Parathyroid adenoma (tissue), 2 donors: ENCODE measurements around the gene LPCAT1.
"Not testable (repeated sequence)": the region's sequence is repeated elsewhere in the genome, so short reads cannot be mapped to it uniquely, and the experiment has no call there.

ENCODE experiments used
- H2AFZ ChIP-seq: fragments of 300-600 bp; sonication (generic); one replicate; pipeline ENCODE4 v1.7.0; 2017; ENCODE audit warnings: antibody characterized with exemption, mild to moderate bottlenecking
- H3K27ac ChIP-seq: fragments of 300-600 bp; sonication (generic); one replicate; pipeline ENCODE4 v1.7.0; 2017
- H3K27me3 ChIP-seq: fragments of 300-600 bp; sonication (generic); one replicate; pipeline ENCODE4 v1.7.0; 2017; ENCODE audit warnings: low read length; ENCODE audit not compliant: control insufficient read depth, insufficient read depth
- H3K36me3 ChIP-seq: fragments of 300-600 bp; sonication (generic); one replicate; pipeline ENCODE4 v1.7.0; 2017; ENCODE audit warnings: low read length; ENCODE audit not compliant: control insufficient read depth, insufficient read depth
- H3K4me1 ChIP-seq: fragments of 300-600 bp; sonication (generic); one replicate; pipeline ENCODE4 v1.7.0; 2017; ENCODE audit warnings: control low read depth
- H3K4me2 ChIP-seq: fragments of 300-600 bp; sonication (generic); one replicate; pipeline ENCODE4 v1.7.0; 2017; ENCODE audit warnings: low read length
- H3K4me3 ChIP-seq: fragments of 300-600 bp; sonication (generic); one replicate; pipeline ENCODE4 v1.7.0; 2017; ENCODE audit warnings: low read depth, low read length
- H3K79me2 ChIP-seq: fragments of 300-600 bp; sonication (generic); one replicate; pipeline ENCODE4 v1.7.0; 2017; ENCODE audit warnings: control low read depth
- H3K9ac ChIP-seq: fragments of 300-600 bp; sonication (generic); one replicate; pipeline ENCODE4 v1.7.0; 2017; ENCODE audit warnings: mild to moderate bottlenecking
- H3K9me3 ChIP-seq: fragments of 300-600 bp; sonication (generic); one replicate; pipeline ENCODE4 v1.7.0; 2017; ENCODE audit warnings: low read length; ENCODE audit not compliant: control insufficient read depth
- CTCF ChIP-seq: fragments of 300-600 bp; sonication (generic); IDR thresholded peaks from one replicate; pipeline ENCODE4 v1.7.0; 2017; ENCODE audit warnings: antibody characterized with exemption, mild to moderate bottlenecking
- donor health status: primary hyperparathyroidism.

The LPCAT1 gene

GRCh38 chr5:1461396-1461795, 62.4 kb downstream of the LPCAT1 start:
- H3K36me3 ChIP-seq = no peaks in the 10 kb centered on the region

GRCh38 chr5:1460054-1460682, 63.6 kb downstream of the LPCAT1 start:
- Histone ChIP-seq H3K9ac (no peak overlapping the region), H3K79me2 (no peaks in the 10 kb centered on the region), H3K27ac (no peak overlapping the region), H3K36me3 (no peaks in the 10 kb centered on the region), H3K4me3 (no peak overlapping the region), H3K4me1 (no peaks in the 10 kb centered on the region), H3K27me3 (no peaks in the 10 kb centered on the region), H3K9me3 (no peaks in the 10 kb centered on the region), H2AFZ (no peak overlapping the region), H3K4me2 (no peak overlapping the region)
- no peak for TF ChIP-seq CTCF

More at GRCh38 chr5:1461396-1461795, 62.4 kb downstream of the LPCAT1 start:
- TF ChIP-seq CTCF = no peak
- H3K4me1 ChIP-seq = no peaks in the 10 kb centered on the region
- no peak overlapping the region for H3K9ac ChIP-seq
- H3K4me3 ChIP-seq = no peak overlapping the region
- no peaks in the 10 kb centered on the region for H3K27me3 ChIP-seq
- H2AFZ ChIP-seq = no peak overlapping the region
- H3K9me3 ChIP-seq = no peaks in the 10 kb centered on the region
- no peaks in the 10 kb centered on the region for H3K79me2 ChIP-seq
- H3K27ac ChIP-seq = no peak overlapping the region
- H3K4me2 ChIP-seq = no peak overlapping the region

GRCh38 chr5:1459435-1459834, 64.3 kb downstream of the LPCAT1 start:
- not testable (repeated sequence) for H3K4me3 ChIP-seq, H3K9me3 ChIP-seq, H2AFZ ChIP-seq, H3K79me2 ChIP-seq, H3K27ac ChIP-seq, H3K4me2 ChIP-seq, H3K36me3 ChIP-seq, H3K4me1 ChIP-seq, H3K27me3 ChIP-seq, H3K9ac ChIP-seq

- H3K27me3 ChIP-seq, H3K36me3 ChIP-seq, H3K4me3 ChIP-seq, H3K4me2 ChIP-seq, H3K9ac ChIP-seq, H3K9me3 ChIP-seq, H3K27ac ChIP-seq, H3K4me1 ChIP-seq, H2AFZ ChIP-seq, H3K79me2 ChIP-seq: not testable (repeated sequence)
Observed at GRCh38 chr5:1456110-1456881, 67.5 kb downstream of the LPCAT1 start.

GRCh38 chr5:1453613-1454012, 70.1 kb downstream of the LPCAT1 start:
- no peak for TF ChIP-seq CTCF
- no peak overlapping the region for H3K4me2 ChIP-seq
- no peak overlapping the region for H3K27ac ChIP-seq

More at GRCh38 chr5:1453613-1454012, 70.1 kb downstream of the LPCAT1 start:
- H3K79me2 ChIP-seq = no peaks in the 10 kb centered on the region
- no peak overlapping the region for H3K9ac ChIP-seq
- H3K9me3 ChIP-seq = no peaks in the 10 kb centered on the region
- no peaks in the 10 kb centered on the region for H3K4me1 ChIP-seq
- no peaks in the 10 kb centered on the region for H3K36me3 ChIP-seq
- H3K27me3 ChIP-seq = no peaks in the 10 kb centered on the region
- no peak overlapping the region for H3K4me3 ChIP-seq
- H2AFZ ChIP-seq = no peak overlapping the region
